GM23338 (cell line): ENCODE results near the gene DLX4.
A peak's percentile ranks its signal among the peaks of the same experiment; 100 is the strongest.

Source experiments
- CREB1 ChIP-seq: fragments of 250-450 bp; sonication (Bioruptor Pico); IDR thresholded peaks from 2 replicates; pipeline ENCODE4 v1.5.0; 2020; ENCODE audit warnings: low read depth, mild to moderate bottlenecking, moderate library complexity
- EZH2 ChIP-seq: fragments of 200-600 bp; sonication (generic); IDR thresholded peaks from one replicate; pipeline ENCODE4 v1.8.0; 2017; ENCODE audit warnings: antibody characterized with exemption, mild to moderate bottlenecking, low read depth; ENCODE audit not compliant: unreplicated experiment
- EZH2phosphoT487 ChIP-seq: fragments of 200-600 bp; sonication (generic); IDR thresholded peaks from one replicate; pipeline ENCODE4 v1.8.1; 2018; ENCODE audit warnings: antibody characterized with exemption; ENCODE audit not compliant: unreplicated experiment
- JUNB ChIP-seq: IDR thresholded peaks from one replicate; pipeline ENCODE4 v1.6.1; 2016; ENCODE audit warnings: antibody characterized with exemption; ENCODE audit not compliant: unreplicated experiment
- NANOG ChIP-seq: IDR thresholded peaks from 2 replicates; pipeline ENCODE4 v1.6.1; 2016; ENCODE audit warnings: antibody characterized with exemption, borderline replicate concordance
- POLR2AphosphoS5 ChIP-seq: IDR thresholded peaks from 2 replicates; pipeline ENCODE4 v1.6.1; 2016; ENCODE audit warnings: antibody characterized with exemption, low read depth
- STAT1 ChIP-seq: IDR thresholded peaks from one replicate; pipeline ENCODE4 v1.6.1; 2016; ENCODE audit warnings: antibody characterized with exemption; ENCODE audit not compliant: unreplicated experiment
- ZNF114 ChIP-seq: fragments of 250-450 bp; sonication (Bioruptor Pico); IDR thresholded peaks from 2 replicates; pipeline ENCODE4 v1.5.0; 2020; ENCODE audit warnings: mild to moderate bottlenecking, moderate library complexity
- TF ChIP-seq, protein P1 (sequence below), 2 experiments: fragments of 200-600 bp in 1 of 2; sonication (generic) in 1 of 2; conservative IDR thresholded peaks; 2 replicates each; pipeline versions ENCODE4 v1.5.1 to v1.6.1; 2016 to 2017; ENCODE audit warnings: antibody characterized with exemption in 2 of 2, low read depth in 2 of 2, mild to moderate bottlenecking in 2 of 2, moderate library complexity in 1 of 2
- TF ChIP-seq, protein P2 (sequence below): IDR thresholded peaks from one replicate; pipeline ENCODE4 v1.6.1; 2018; ENCODE audit warnings: antibody characterized with exemption; ENCODE audit not compliant: unreplicated experiment
- TF ChIP-seq, protein P3 (sequence below): IDR thresholded peaks from 2 replicates; pipeline ENCODE4 v1.6.1; 2016; ENCODE audit warnings: antibody characterized with exemption

DNA sequence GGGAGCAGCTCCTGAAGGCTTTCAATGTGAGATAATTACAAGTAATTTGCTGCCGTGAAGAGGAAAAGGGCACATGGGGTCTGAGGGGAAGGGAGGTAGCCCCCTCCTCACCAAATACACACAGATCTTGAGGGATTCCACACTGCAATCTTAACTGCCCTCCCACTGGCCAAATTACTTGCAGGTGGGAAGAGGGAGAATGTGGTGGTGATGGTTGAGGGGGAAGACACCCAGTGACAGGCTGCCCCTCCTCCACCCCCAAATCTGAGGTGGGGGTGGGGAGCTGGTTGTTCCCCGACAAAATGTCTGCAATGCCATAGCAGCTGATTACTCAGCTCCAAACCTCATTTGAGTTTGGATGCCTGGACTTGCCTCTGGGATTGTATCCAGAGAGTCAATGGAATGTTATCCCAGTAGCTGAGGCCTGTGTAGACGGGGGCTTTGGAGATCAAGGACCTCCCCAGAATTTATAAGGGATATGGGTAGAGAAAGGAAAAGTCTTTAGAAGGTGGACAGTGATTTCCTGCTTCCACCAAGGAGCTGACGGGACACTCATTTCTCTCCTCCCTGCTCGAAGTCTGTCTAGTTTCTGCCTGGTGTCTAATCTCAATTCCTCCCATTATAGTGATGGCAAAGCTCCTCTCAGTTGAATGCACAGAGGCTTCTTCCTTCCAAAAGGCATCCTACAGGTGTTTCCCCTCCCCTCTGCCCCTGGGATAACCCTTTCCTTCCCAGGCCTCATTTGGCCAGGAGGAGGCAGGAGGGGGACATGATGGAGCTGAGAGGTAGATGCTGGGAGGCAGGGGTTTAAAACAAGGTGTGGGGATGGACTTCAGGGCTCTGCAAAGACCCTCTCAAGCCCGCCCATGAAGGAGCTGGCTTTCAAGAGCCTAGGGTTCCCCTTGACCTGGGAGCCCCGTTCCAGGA, 8.7 kb downstream of the DLX4 start:
- TF ChIP-seq EZH2phosphoT487 = no peak
- TF ChIP-seq NANOG = no peak
- TF ChIP-seq, protein P1, sequence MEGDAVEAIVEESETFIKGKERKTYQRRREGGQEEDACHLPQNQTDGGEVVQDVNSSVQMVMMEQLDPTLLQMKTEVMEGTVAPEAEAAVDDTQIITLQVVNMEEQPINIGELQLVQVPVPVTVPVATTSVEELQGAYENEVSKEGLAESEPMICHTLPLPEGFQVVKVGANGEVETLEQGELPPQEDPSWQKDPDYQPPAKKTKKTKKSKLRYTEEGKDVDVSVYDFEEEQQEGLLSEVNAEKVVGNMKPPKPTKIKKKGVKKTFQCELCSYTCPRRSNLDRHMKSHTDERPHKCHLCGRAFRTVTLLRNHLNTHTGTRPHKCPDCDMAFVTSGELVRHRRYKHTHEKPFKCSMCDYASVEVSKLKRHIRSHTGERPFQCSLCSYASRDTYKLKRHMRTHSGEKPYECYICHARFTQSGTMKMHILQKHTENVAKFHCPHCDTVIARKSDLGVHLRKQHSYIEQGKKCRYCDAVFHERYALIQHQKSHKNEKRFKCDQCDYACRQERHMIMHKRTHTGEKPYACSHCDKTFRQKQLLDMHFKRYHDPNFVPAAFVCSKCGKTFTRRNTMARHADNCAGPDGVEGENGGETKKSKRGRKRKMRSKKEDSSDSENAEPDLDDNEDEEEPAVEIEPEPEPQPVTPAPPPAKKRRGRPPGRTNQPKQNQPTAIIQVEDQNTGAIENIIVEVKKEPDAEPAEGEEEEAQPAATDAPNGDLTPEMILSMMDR (conservative IDR thresholded peaks at IDR 0.05; ENCODE audit: low read depth in 2 of 2) = peak; percentile 40 to 51
- TF ChIP-seq POLR2AphosphoS5 = no peak
- TF ChIP-seq, protein P2, sequence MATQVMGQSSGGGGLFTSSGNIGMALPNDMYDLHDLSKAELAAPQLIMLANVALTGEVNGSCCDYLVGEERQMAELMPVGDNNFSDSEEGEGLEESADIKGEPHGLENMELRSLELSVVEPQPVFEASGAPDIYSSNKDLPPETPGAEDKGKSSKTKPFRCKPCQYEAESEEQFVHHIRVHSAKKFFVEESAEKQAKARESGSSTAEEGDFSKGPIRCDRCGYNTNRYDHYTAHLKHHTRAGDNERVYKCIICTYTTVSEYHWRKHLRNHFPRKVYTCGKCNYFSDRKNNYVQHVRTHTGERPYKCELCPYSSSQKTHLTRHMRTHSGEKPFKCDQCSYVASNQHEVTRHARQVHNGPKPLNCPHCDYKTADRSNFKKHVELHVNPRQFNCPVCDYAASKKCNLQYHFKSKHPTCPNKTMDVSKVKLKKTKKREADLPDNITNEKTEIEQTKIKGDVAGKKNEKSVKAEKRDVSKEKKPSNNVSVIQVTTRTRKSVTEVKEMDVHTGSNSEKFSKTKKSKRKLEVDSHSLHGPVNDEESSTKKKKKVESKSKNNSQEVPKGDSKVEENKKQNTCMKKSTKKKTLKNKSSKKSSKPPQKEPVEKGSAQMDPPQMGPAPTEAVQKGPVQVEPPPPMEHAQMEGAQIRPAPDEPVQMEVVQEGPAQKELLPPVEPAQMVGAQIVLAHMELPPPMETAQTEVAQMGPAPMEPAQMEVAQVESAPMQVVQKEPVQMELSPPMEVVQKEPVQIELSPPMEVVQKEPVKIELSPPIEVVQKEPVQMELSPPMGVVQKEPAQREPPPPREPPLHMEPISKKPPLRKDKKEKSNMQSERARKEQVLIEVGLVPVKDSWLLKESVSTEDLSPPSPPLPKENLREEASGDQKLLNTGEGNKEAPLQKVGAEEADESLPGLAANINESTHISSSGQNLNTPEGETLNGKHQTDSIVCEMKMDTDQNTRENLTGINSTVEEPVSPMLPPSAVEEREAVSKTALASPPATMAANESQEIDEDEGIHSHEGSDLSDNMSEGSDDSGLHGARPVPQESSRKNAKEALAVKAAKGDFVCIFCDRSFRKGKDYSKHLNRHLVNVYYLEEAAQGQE = no peak
- TF ChIP-seq, protein P3, sequence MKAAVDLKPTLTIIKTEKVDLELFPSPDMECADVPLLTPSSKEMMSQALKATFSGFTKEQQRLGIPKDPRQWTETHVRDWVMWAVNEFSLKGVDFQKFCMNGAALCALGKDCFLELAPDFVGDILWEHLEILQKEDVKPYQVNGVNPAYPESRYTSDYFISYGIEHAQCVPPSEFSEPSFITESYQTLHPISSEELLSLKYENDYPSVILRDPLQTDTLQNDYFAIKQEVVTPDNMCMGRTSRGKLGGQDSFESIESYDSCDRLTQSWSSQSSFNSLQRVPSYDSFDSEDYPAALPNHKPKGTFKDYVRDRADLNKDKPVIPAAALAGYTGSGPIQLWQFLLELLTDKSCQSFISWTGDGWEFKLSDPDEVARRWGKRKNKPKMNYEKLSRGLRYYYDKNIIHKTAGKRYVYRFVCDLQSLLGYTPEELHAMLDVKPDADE = no peak
- no peak for TF ChIP-seq ZNF114 (CRISPR knock-in tag)
- no peak for TF ChIP-seq JUNB
- TF ChIP-seq EZH2 = no peak
- no peak for TF ChIP-seq STAT1
- TF ChIP-seq CREB1 (CRISPR knock-in tag) = no peak
